ENCODE measurements around the gene DRAM2. TPM values are rescaled to one million over a fixed set of nuclear protein-coding genes. Genes with fewer than 3 reads are reported as not detected.

DRAM2 gene
- total and polyA plus RNA-seq, 2 donors (not counting 3 experiments of a cell fraction or from before 2014, with no cell fraction given) = 21.7 to 55.9 TPM

- no peak overlapping the region for H3K27ac ChIP-seq (ENCODE audit: insufficient read depth, low read depth, low read length)
- no peaks in the 10 kb centered on the region for H3K9me3 ChIP-seq (replicated peaks; ENCODE audit: control insufficient read depth, insufficient read depth, low read length)
- H3K4me2 ChIP-seq (ENCODE audit: insufficient read depth, low read length) = peak overlapping the region; percentile 92
- no TSS peak for BruUV-seq (replicated peaks)
- peak overlapping the region; percentile 90 for H3K9ac ChIP-seq (replicated peaks; ENCODE audit: extremely low read depth, insufficient read depth, low read length)
- DNase-seq (ENCODE audit: low read depth, low spot score) = peak; percentile 68
- H3K4me3 ChIP-seq (replicated peaks in 1 of 3; ENCODE audit: insufficient read depth in 1 of 3, low read depth in 1 of 3, low read length in 3 of 3) = peak overlapping the region; percentile 70 to 93 (median 88)
- H2AFZ ChIP-seq (ENCODE audit: low read depth, low read length) = peak overlapping the region; percentile 95
- H3K9me1 ChIP-seq (replicated peaks; ENCODE audit: control insufficient read depth, extremely low read depth, insufficient read depth, low read length) = no peaks in the 10 kb centered on the region
- no peaks in the 10 kb centered on the region for H4K20me1 ChIP-seq (replicated peaks; ENCODE audit: control insufficient read depth, extremely low read depth, insufficient read depth, low read length)
- FAIRE-seq = peak; percentile 76
- H3K27me3 ChIP-seq (ENCODE audit: control insufficient read depth in 2 of 2, insufficient read depth in 2 of 2, low read length in 2 of 2) = no peaks in the 10 kb centered on the region
- H3K79me2 ChIP-seq (ENCODE audit: control insufficient read depth, insufficient read depth, low read length) = peaks cover 66% of the 10 kb centered on the region
- dilution Hi-C loops (cut with MboI; ENCODE audit: extremely low pct_ligation_motif_present, low sequenced_read_pairs) = no loop called here
- H3K36me3 ChIP-seq (ENCODE audit: control insufficient read depth in 2 of 2, extremely low read depth in 1 of 2, insufficient read depth in 2 of 2, low read length in 2 of 2) = peaks cover 0 to 2% of the 10 kb centered on the region in 2 experiments
- ChIA-PET CTCF (no interaction called here), POLR2A (no interaction called here)
- no peak for TF ChIP-seq POLR2A (IDR thresholded peaks at IDR 0.05; ENCODE audit: low read depth, low read length)
- TF ChIP-seq FOS (IDR thresholded peaks at IDR 0.05; ENCODE audit: borderline replicate concordance, insufficient read depth, low read length) = no peak
- TF ChIP-seq EZH2 (IDR thresholded peaks at IDR 0.05; ENCODE audit: borderline replicate concordance, low read depth, low read length, severe bottlenecking) = no peak
- no peak for TF ChIP-seq JUN (IDR thresholded peaks at IDR 0.05; ENCODE audit: borderline replicate concordance, insufficient read depth, insufficient read length, low read depth)
- no peak for TF ChIP-seq POLR2AphosphoS5 (IDR thresholded peaks at IDR 0.05; ENCODE audit: insufficient read depth, low read depth, low read length)
- no peak for TF ChIP-seq CTCF (IDR thresholded peaks at IDR 0.05; ENCODE audit: extremely low read depth in 1 of 2, insufficient read depth in 1 of 2, low read depth in 1 of 2, low read length in 2 of 2)
- no peak for TF ChIP-seq MAX (IDR thresholded peaks at IDR 0.05; ENCODE audit: insufficient read depth, insufficient read length)
- no peak for TF ChIP-seq MYC (IDR thresholded peaks at IDR 0.05; ENCODE audit: low read depth, low read length)
- no peak for TF ChIP-seq GATA2 (IDR thresholded peaks at IDR 0.05; ENCODE audit: insufficient read depth, insufficient read length, low read depth, low read length)
- intact Hi-C loops (cut with micrococcal nuclease) = loop anchor here (1.0 to 5.0 kb wide), 2 partner anchors 8 to 178 kb away; partner anchors contain the start of gene LRIF1
- peaks cover 18% of the 10 kb centered on the region for H3K4me1 ChIP-seq (ENCODE audit: control insufficient read depth, extremely low read depth, insufficient read depth, low read length)
These were observed 731 bp upstream of the DRAM2 start for GRCh38 chr1:111140680-111140967.
